Lower lobe of right lung (tissue), 2 donors: ENCODE results near the gene STX5. TPM values are rescaled to one million over a fixed set of nuclear protein-coding genes. Genes with fewer than 3 reads are reported as not detected.

Experiments used
- ATAC-seq, 2 donors: fragments of 200-7000 bp; cut with Tn5 transposase; one replicate each; pipeline ENCODE4 v1.9.1; 2020 to 2022; ENCODE audit warnings: mild to moderate bottlenecking in 2 of 2, moderate library complexity in 2 of 2
- DNase-seq: peaks from one replicate; pipeline ENCODE4 v3.0.0-alpha.2; 2020
- H3K27ac ChIP-seq: fragments of 200-600 bp; one replicate; pipeline ENCODE4 v1.8.0; 2022
- H3K27me3 ChIP-seq: fragments of 200-600 bp; one replicate; pipeline ENCODE4 v1.8.0; 2022; ENCODE audit warnings: low read depth
- H3K36me3 ChIP-seq: fragments of 200-600 bp; one replicate; pipeline ENCODE4 v1.8.0; 2022; ENCODE audit warnings: mild to moderate bottlenecking
- H3K4me1 ChIP-seq: fragments of 200-600 bp; one replicate; pipeline ENCODE4 v1.8.0; 2022
- H3K4me3 ChIP-seq: fragments of 200-600 bp; one replicate; pipeline ENCODE4 v1.8.0; 2022; ENCODE audit warnings: mild to moderate bottlenecking
- H3K9me3 ChIP-seq: fragments of 200-600 bp; one replicate; pipeline ENCODE4 v1.8.0; 2022
- intact Hi-C: fragments of 100-400 bp; cut with DNase I; formaldehyde crosslinking; loops from one replicate; pipeline ENCODE4 v1.11.0; 2022
- total RNA-seq: library from RNA; stranded (reverse); fragmentation: NEBNext Ultra II Directional; extraction: Animal tissue kit (Norgen Biotek cat#: 25700); gene quantifications from one replicate; pipeline ENCODE4 v1.2.1, GENCODE V29; 2021
- TF ChIP-seq, protein P1 (sequence below): fragments of 200-600 bp; IDR thresholded peaks from one replicate; pipeline ENCODE4 v1.8.0; 2022; ENCODE audit warnings: antibody characterized with exemption, mild to moderate bottlenecking
- donor health status: DM: no; HTN: yes; CAD: no; lungs with severe emphysema.

STX5 gene
- total RNA-seq, 1 donor from 2014 or later = 42.0 TPM

DNA sequence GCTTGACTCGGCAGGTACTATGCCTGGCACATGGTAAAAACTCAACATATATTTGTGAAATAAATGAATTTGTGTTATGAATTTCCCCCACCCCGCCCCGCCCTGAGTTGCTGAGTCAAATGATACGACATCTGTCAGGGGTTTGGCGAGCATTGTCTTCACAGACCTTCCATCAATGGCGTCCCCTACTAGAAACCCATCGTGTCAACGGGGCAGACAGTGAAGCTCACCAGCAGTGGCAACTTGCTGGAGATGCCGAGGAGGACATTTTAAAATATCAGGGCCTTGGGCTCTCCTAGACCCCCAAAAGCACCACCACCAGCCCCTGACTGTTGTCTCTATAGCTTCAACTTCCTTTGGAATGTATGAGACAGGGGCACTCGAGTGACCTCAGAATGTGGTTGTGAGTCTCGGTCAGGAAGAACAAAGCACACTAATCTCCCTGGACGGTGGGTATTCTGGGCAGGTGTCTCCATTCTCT, 25.9 kb downstream of the STX5 start:
- Histone ChIP-seq H3K36me3 (peaks cover 42% of the 10 kb centered on the region), H3K4me3 (peak overlapping the region; percentile 86), H3K27me3 (no peaks in the 10 kb centered on the region), H3K27ac (peak overlapping the region; percentile 93), H3K4me1 (peaks cover 29% of the 10 kb centered on the region), H3K9me3 (no peaks in the 10 kb centered on the region)
- TF ChIP-seq, protein P1, sequence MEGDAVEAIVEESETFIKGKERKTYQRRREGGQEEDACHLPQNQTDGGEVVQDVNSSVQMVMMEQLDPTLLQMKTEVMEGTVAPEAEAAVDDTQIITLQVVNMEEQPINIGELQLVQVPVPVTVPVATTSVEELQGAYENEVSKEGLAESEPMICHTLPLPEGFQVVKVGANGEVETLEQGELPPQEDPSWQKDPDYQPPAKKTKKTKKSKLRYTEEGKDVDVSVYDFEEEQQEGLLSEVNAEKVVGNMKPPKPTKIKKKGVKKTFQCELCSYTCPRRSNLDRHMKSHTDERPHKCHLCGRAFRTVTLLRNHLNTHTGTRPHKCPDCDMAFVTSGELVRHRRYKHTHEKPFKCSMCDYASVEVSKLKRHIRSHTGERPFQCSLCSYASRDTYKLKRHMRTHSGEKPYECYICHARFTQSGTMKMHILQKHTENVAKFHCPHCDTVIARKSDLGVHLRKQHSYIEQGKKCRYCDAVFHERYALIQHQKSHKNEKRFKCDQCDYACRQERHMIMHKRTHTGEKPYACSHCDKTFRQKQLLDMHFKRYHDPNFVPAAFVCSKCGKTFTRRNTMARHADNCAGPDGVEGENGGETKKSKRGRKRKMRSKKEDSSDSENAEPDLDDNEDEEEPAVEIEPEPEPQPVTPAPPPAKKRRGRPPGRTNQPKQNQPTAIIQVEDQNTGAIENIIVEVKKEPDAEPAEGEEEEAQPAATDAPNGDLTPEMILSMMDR = no peak
- intact Hi-C loops = no loop called here
- ATAC-seq (no peak), DNase-seq (no peak)

DNA sequence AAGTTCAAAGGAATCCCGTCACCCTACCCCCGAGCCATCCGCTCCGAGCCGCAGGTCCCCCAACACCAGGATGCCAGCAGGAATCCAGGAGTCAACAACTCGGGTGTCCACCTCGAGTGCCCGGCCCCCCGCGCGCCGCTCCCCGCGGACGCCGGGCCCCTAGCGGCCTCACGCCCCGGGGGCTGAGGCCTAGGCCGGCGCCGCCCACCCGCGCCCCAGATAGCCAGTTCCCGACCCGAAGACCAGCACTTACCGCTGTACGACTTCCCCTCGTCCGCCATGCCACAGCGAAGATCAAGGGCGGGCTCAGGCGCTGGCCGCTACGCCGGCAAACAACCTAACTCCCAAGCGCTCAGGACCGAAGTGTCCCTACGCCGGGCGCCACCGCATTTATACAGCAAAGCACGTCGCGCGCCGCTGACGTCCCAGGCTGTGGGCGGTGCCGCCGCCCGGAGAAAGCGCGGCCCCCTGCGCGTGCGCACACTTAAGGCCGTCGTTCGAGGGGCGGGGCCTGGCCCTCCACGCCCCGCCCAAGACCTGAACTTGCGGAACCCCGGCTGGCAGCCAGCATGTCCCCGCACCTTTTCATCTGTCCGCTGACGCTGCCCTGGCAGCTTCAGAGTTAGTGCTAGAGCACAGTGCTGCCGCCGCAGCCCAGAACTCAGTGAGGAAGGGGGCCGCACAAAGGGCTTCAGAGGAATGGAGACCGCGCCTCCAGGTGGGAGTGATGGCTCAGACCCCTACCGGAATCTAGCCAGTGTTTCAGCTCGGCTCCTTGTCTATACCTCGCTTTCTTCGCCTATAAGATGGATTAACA, 26.6 kb downstream of the STX5 start, which contains the start of gene NXF1:
Gene NXF1 (minus strand): TSS at position 365 of the 817 bp plus-strand sequence. CDS start 84 bp downstream, at position 281.
- Histone ChIP-seq H3K27me3 (no peaks in the 10 kb centered on the region), H3K27ac (peak within 1 kb of the TSS; percentile 93), H3K36me3 (peaks cover 50% of the 10 kb centered on the region), H3K4me1 (peaks cover 29% of the 10 kb centered on the region), H3K4me3 (peak within 1 kb of the TSS; percentile 86), H3K9me3 (no peaks in the 10 kb centered on the region)
- peak; percentile 96 for DNase-seq
- TF ChIP-seq, protein P1 = no peak
- intact Hi-C loops = no loop called here
- peak; percentile 95 to 97 for ATAC-seq

DNA sequence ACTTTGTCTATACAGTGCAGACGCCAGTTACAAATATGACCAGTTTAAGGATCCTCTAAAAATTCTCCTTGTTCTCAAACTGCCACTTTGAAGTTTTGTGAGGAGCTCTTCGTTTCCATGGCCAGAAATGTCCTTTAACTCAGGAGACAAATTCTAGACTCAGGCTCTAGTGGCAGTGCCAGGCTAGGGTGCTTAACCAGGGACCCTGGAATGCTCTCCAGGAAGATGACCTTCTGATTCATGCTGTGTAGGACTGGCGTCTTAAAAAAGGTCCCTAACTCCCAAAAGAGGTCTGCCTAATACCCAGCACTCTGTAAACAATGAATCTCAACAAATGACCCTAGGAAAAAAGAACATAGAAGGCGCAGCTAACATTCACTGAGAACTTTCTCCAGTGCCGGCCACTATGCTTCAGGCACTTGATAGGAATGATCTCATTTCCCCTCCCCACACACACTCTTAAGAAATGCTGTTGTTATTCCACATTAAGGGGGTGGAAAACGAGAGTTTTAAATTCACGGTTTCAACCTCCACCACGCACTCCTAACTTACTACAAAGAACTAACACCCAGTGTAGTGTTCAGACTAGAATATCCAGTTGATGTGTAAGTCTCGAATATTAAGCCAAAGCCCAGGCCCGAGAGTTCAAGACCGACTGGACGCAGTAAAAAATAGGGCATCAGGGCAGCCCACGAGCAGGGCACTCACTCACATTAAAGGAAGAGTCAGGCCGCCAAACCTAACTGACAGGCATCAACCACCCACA, 27.4 kb downstream of the STX5 start:
- Histone ChIP-seq H3K4me3 (peak overlapping the region; percentile 86), H3K36me3 (peaks cover 57% of the 10 kb centered on the region), H3K27ac (peak overlapping the region; percentile 93), H3K9me3 (no peaks in the 10 kb centered on the region), H3K4me1 (peaks cover 29% of the 10 kb centered on the region), H3K27me3 (no peaks in the 10 kb centered on the region)
- DNase-seq (peak; percentile 20), ATAC-seq (peak; percentile 6 to 44)
- intact Hi-C loops = no loop called here
- TF ChIP-seq, protein P1 = no peak

DNA sequence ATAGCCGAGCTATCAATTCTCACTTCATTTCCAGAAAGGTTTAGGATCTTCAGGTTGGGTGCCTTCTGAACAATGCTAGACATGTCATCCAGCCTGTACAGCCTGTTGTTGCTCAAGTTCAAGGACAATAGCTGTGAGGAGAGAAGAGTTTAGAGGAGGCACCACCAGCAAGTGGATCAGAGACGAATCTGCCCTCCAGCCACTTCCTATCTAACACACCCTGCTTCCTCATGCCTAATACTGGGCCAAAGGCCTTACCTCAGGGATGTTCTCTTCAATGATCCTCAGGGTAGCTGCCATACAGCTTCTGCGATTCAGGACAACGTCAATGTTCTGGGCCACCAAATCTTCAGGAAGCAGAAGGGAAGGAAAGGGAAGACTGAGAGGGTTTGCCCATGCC, 30.8 kb downstream of the STX5 start:
- Histone ChIP-seq H3K4me3 (no peak overlapping the region), H3K27ac (no peak overlapping the region), H3K36me3 (peaks cover 80% of the 10 kb centered on the region), H3K9me3 (no peaks in the 10 kb centered on the region), H3K27me3 (no peaks in the 10 kb centered on the region), H3K4me1 (peaks cover 24% of the 10 kb centered on the region)
- intact Hi-C loops = no loop called here
- ATAC-seq (no peak), DNase-seq (no peak)
- TF ChIP-seq, protein P1 = no peak

DNA sequence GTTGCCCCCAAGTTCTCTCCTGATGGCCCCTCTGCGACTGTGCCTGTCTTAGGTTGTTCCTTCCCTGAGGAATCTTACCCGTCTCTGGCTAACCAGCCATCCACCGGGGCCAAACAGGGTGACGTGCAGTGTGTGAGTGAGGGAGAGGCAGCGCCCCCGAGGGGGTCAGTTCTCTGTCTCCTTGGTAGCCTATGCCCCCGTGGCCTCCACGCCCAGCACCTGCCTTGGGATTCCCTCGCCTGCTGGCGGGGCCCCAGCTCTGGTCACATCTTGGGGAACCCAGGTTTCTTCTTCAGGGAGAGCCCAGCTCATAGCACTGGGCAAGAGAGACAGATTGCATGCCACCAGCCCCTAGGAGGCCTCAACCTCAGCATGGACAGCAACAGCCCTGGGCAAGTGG, 32.4 kb downstream of the STX5 start:
- no peaks in the 10 kb centered on the region for H3K9me3 ChIP-seq
- no peak overlapping the region for H3K4me3 ChIP-seq
- no peak overlapping the region for H3K27ac ChIP-seq
- TF ChIP-seq, protein P1 = no peak
- DNase-seq (no peak), ATAC-seq (no peak)
- H3K4me1 ChIP-seq = peaks cover 19% of the 10 kb centered on the region
- peaks cover 96% of the 10 kb centered on the region for H3K36me3 ChIP-seq
- no peaks in the 10 kb centered on the region for H3K27me3 ChIP-seq
- intact Hi-C loops = no loop called here
